DMS114 treated with DMSO at 0.1 percent for 48 hours (cell line): ENCODE measurements around the gene OSBPL2.

Experiments
- DNase-seq: peaks from one replicate; lab custom pipeline; 2025; ENCODE audit not compliant: unreplicated experiment; lab: John Stamatoyannopoulos, UW

The OSBPL2 gene

DNA sequence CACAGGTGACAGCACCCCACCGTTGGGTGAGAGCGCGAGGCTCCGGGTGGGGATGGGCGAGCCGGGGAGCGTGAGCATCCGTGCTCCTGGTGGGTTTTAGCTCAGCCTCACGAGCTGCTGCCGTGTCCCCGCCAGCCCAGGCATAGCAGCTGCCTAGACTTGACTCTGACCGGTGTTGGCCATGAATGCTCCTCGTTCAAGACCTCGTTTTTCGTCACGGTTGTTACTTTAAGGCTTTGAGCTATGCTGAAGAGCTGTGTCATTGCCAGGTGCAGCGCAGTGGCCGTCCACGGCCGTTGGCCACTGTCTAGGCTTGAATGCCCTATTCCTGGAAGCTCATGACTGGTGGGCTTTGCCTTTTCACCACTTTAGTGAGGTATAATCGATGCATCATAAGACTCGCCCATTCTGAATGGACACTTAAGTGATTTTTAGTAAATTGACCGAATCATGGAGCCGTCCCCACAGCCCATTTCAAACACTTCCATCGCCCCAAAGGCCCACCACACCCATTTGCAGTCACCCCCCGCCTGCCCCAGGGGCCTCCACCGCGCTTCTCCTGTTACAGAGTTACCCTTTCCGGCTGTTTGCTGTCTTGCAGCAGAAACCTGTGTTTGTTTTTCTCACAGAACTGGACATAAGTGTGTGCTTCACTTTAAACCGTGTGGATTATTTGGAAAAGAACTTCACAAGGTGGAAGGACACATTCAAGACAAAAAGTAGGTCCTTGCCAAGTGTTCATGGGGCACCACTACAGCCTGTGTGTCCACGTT is 43.0 kb downstream of the OSBPL2 start:
- DNase-seq = no peak

DNA sequence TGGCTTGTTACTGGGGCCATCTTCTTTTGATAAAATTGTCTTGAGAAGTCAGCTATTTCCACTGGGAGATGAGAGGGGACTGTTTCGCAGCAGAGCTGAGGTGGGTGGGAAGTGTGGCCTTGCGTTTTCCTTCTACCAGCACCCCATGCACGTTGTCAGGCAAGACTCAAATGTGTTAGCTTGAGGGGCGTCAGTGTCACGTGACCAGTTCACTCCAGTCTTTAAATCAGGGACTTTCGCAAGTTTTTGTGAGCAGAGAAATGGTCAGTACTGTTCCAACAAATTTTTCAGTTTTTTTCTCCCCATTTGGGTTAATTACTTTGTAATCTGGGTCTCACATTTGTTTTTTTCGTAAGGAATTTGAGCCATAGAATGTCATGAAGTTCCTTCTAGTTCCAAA is 43.8 kb downstream of the OSBPL2 start:
- no peak for DNase-seq

DNA sequence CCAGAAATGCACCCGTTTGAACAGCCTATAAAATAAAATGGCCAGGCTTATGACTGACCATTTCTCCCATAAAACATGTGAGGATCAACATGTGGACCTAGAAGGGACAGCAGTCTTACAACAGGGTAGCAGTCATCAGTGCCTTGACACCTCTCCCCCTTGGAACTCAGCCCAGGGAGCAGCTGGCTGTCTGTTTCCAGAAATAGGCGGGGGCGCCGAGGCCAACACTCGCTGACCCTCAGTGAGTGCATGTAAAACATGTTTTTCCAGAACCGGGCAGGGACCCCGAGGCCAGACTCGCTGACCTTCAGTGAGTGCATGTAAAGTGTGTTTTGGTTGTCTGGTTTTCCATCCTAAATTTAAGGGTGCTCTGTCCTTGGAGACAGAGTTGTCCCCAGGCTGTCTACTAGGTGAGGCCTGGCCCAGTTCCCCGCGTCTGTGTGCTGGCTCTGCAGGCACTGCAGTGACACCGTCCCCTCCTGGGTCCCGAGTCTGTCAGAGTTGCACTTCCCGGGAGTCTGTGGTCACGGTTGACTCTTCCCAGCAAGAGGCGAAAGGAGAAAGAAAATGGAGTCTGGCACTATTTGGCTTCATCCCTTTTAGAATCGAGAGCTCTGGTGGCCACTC is 44.7 kb downstream of the OSBPL2 start:
- DNase-seq = no peak

DNA sequence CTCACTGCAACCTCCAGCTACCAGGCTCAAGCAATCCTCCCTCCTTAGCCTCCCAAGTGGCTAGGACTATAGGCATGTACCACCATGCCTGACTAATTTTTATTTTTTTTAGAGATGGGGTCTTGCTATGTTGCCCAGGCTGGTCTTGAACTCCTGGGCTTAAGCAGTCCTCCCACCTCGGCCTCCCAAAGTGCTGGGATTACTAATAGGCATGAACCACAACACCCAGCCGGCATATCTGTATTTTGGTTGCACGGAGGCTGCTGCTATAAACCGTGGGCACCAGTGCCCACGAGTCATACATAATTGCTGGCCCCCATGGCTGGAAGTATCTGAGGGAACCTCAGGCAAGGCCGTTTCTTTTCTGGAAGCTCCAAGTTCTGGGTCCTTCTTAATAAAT is 46.1 kb downstream of the OSBPL2 start:
- DNase-seq = no peak

DNA sequence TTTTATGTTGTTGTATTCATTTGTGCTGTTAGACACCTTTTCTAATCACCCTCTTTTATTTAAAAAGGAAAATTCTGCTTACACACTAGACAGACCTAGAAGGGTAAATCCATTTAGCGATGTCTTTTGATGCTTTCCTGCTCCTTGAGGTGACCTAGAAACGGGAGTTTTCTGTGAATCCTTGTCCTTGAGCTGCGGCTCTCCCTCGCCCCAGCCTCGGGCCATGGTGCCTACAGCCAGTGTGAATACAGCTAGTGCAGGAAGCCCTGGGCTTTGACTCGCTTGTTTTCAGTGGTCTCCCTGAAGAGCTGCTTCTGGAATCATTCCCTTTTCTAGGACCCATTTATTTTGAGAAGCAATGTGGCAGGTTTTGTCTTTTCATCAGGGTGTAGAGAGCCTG is 46.8 kb downstream of the OSBPL2 start:
- DNase-seq = no peak

- no peak for DNase-seq
Measured at GRCh38 chr20:62285722-62286121, 47.4 kb downstream of the OSBPL2 start.

GRCh38 chr20:62286493-62287064 is 48.3 kb downstream of the OSBPL2 start:
- DNase-seq = no peak

DNA sequence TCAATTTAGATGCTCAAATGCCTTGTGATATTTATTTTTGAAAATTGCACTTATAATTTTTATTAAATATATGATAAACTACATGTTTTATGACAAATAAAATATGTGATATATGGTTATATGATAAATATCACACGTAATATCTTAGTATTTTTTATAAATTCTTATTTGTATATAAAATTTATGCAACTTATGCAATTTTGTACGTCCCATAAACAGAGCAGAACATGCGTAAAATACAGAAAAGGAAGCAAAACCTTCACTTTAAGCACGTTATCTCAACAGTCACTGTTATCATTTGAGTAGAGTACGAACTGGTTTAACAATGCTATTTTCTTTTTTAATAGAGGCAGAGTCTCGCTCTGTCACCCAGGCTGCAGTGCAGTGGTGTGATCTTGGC is 48.8 kb downstream of the OSBPL2 start:
- no peak for DNase-seq

GRCh38 chr20:62287759-62288534 is 49.6 kb downstream of the OSBPL2 start:
- no peak for DNase-seq

GRCh38 chr20:62288535-62289105 is 50.3 kb downstream of the OSBPL2 start:
- DNase-seq = no peak

- no peak for DNase-seq
Measured at GRCh38 chr20:62289131-62289530, 50.8 kb downstream of the OSBPL2 start.

- DNase-seq = no peak
Measured at GRCh38 chr20:62289898-62290297, 51.6 kb downstream of the OSBPL2 start.

GRCh38 chr20:62291251-62292066 is 53.1 kb downstream of the OSBPL2 start:
- DNase-seq = no peak

DNA sequence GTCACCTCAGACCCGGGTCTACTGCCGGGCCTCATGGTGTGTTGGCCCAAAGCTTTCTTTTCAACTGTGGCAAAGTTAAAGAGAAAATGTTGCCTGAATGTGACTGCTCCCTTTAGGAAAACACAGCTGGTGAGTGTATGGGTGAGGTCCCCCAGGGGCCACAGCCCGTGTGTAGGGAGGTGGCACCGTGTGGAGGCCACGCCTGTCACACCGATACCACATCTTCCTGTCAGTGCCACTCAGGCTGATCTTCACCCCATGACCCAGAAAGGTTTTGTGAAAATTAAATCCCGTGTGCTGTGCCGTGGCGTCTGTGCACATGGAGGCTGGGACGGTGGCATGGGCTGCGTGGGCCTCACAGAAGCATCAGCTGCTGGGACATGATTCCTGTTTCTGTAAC is 53.8 kb downstream of the OSBPL2 start:
- no peak for DNase-seq

DNA sequence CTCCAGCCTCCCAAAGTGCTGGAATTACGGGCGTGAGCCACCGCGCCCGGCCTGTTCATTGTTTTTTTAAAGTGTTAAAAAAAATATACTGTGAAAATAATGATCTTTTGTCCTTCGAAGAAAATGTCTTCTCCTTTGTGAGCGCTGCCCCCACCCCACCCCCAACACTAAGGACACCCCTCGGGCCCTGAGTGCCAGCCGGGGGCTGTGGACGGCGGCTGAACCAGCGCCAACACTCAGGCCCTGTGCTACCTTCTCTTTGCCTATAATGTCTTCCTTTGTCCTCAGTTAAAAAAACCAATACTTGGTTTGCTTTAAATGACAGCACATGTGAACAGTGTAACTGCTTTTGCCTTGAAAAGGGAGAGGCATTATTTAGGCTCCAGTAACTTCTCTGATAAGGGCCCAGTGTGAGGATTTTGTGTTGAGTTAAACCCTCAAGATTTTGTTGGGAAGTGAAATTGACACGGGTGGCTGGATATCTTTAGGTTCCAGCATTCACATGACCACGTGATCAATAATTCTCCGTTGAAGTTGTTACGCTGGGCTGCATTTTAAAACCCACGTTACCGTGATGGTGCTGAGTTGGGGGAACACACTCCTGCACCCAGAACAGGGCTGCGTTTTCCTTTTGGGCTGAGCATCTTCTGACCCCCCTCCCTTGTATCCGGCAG is 54.9 kb downstream of the OSBPL2 start:
- no peak for DNase-seq

DNA sequence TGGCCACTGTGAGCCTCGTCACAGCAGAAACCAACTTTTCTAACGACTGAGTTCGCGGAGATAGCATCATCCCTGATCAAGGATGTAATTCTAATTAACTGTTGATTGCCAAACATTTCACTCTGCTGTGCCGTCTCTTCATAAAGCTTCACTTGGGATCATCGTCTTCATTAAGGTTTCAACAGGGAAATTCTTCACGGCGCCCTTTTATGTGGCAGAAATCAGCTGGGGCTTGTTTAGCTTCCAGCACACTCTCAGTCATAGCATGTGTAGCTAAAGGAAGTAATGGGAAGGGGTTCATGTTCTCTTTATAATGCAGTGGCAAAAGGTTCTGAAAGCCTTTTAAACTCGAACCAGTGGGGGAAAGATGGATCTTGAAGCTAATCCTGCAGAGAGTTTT is 55.6 kb downstream of the OSBPL2 start:
- no peak for DNase-seq

GRCh38 chr20:62294516-62294915 is 56.2 kb downstream of the OSBPL2 start:
- no peak for DNase-seq

DNA sequence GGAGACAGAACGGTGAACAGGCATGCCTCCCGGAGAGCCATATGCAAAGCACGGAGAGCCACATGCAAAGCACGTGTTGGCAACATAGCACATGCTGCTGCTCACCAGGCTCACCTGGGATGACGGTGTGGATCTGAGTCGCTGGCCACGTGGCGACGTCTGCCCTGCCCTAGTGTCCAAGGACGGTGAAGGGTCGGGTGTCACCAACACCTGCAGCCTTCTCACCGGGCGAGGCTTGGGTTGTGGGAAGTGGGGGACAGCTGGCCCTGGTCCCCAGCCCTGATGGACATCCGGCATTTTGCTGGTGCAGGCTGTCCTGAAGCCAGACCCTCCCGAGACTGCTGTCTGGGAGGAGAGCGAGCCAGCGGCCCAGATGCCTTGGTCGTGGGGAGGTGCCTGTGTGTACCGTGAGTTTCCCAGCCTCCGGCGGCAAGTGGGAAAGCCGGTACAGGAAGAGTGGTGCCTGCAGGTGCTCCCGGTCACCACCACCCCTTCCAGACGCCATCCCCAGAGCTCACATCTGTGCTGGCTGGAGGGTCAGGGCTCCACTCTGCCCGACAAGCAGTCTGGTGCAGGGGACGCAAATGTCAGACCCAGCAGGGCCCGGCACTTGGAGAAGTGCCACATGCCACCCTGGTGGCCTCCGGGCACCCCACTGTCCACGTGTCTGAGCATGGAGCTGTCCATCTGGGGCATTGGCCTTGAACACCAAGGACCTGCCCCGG is 58.6 kb downstream of the OSBPL2 start:
- DNase-seq = no peak
